Measurements from ENCODE around the gene CENPF. TPM values are rescaled to one million over a fixed set of nuclear protein-coding genes. Genes with fewer than 3 reads are reported as not detected.

Gene CENPF
- total RNA-seq, 1 experiment from 2014 or later = 113 TPM

DNA sequence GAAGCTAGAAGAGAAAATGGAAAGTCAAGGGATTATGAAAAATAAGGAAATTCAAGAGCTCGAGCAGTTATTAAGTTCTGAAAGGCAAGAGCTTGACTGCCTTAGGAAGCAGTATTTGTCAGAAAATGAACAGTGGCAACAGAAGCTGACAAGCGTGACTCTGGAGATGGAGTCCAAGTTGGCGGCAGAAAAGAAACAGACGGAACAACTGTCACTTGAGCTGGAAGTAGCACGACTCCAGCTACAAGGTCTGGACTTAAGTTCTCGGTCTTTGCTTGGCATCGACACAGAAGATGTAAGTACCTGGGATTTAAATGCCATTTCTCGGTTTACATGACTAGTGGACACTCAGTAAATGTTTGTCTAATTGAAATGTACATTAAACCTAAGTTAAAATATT is 40.0 kb downstream of the CENPF start:
- Histone ChIP-seq H2BK15ac (ENCODE audit: low read depth, low read length) (no peak overlapping the region), H4K5ac (ENCODE audit: insufficient read length, low read depth, low read length) (no peak overlapping the region), H3K4me1 (ENCODE audit: insufficient read depth, low read length) (no peaks in the 10 kb centered on the region), H3K27me3 (ENCODE audit: insufficient read depth, low read length) (no peaks in the 10 kb centered on the region), H3K4me2 (ENCODE audit: insufficient read depth, insufficient read length, low read length) (no peak overlapping the region), H3K18ac (ENCODE audit: insufficient read length, low read depth, low read length) (no peak overlapping the region), H3K79me1 (ENCODE audit: insufficient read depth, low read depth, low read length, poor library complexity, severe bottlenecking) (no peaks in the 10 kb centered on the region), H3K27ac (ENCODE audit: insufficient read length, low read depth, low read length) (no peak overlapping the region), H4K8ac (replicated peaks; ENCODE audit: insufficient read length, low read depth, low read length) (no peak overlapping the region), H2BK120ac (ENCODE audit: low read depth, low read length, poor library complexity, severe bottlenecking) (no peak overlapping the region), H4K20me1 (ENCODE audit: control insufficient read depth, insufficient read depth, insufficient read length) (no peaks in the 10 kb centered on the region), H3T11ph (ENCODE audit: low read length) (no peak overlapping the region), H3K56ac (ENCODE audit: insufficient read length, low read depth, low read length) (no peak overlapping the region), H2AK5ac (ENCODE audit: insufficient read length, low read length) (no peak overlapping the region), H3K14ac (ENCODE audit: insufficient read depth, low read length) (no peak overlapping the region), H3K23ac (ENCODE audit: insufficient read length, low read depth, low read length) (no peak overlapping the region), H3K4ac (ENCODE audit: low read depth, low read length) (no peak overlapping the region), H3K23me2 (ENCODE audit: insufficient read length, low read depth, low read length, poor library complexity, severe bottlenecking) (no peaks in the 10 kb centered on the region), H3K9ac (ENCODE audit: extremely low read depth, insufficient read length, low read length) (no peak overlapping the region), H2BK20ac (ENCODE audit: low read depth, low read length, poor library complexity, severe bottlenecking) (no peak overlapping the region), H2BK12ac (ENCODE audit: insufficient read length, low read depth, low read length) (no peak overlapping the region), H2AFZ (ENCODE audit: low read length) (no peak overlapping the region), H4K91ac (ENCODE audit: insufficient read length, low read depth, low read length) (no peak overlapping the region), H3K9me3 (ENCODE audit: control insufficient read depth, low read depth, low read length) (no peaks in the 10 kb centered on the region), H3K79me2 (ENCODE audit: insufficient read depth, low read length) (no peaks in the 10 kb centered on the region), H2BK5ac (ENCODE audit: insufficient read length, low read length) (no peak overlapping the region)
- Mint-ChIP-seq H3K36me3 (ENCODE audit: insufficient read depth in 1 of 3, low read depth in 3 of 3) (peaks cover 35 to 45% (median 41%) of the 10 kb centered on the region in 3 experiments; a peak in 6 of 7 replicates), H3K27ac (no peak overlapping the region), H3K4me1 (no peaks in the 10 kb centered on the region), H3K4me3 (no peak overlapping the region), H3K9me3 (no peaks in the 10 kb centered on the region), H3K27me3 (ENCODE audit: low read depth) (no peaks in the 10 kb centered on the region)
- no CpG with 5 or more reads among the region's 8 CpGs for WGBS (ENCODE audit: extremely low coverage, insufficient read length, low lambda C conversion rate)
- DNase-seq = no peak
- TF ChIP-seq, protein P1, sequence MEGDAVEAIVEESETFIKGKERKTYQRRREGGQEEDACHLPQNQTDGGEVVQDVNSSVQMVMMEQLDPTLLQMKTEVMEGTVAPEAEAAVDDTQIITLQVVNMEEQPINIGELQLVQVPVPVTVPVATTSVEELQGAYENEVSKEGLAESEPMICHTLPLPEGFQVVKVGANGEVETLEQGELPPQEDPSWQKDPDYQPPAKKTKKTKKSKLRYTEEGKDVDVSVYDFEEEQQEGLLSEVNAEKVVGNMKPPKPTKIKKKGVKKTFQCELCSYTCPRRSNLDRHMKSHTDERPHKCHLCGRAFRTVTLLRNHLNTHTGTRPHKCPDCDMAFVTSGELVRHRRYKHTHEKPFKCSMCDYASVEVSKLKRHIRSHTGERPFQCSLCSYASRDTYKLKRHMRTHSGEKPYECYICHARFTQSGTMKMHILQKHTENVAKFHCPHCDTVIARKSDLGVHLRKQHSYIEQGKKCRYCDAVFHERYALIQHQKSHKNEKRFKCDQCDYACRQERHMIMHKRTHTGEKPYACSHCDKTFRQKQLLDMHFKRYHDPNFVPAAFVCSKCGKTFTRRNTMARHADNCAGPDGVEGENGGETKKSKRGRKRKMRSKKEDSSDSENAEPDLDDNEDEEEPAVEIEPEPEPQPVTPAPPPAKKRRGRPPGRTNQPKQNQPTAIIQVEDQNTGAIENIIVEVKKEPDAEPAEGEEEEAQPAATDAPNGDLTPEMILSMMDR (conservative IDR thresholded peaks at IDR 0.05) = no peak

All from H9 (cell line).